ENCODE data around the gene FRK.

FRK gene

DNA sequence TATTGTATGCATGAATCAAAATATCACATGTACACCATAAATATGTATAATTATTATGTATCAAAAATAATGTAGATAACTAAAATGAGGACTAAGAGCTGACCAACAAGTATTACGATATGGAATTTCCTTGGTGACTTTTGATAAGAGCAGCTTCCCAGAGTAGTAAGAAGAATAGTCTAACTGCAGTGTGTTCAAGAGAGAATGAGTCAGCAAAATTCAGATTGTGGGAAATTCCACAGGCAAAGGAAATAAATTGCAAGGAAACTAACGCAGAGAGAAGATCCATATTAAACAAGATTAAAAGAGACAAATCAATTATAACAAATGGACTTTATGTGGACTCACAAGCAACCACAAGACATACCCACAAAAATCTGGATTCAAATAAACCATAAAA, 26.4 kb downstream of the FRK start:
- no peak for DNase-seq

DNA sequence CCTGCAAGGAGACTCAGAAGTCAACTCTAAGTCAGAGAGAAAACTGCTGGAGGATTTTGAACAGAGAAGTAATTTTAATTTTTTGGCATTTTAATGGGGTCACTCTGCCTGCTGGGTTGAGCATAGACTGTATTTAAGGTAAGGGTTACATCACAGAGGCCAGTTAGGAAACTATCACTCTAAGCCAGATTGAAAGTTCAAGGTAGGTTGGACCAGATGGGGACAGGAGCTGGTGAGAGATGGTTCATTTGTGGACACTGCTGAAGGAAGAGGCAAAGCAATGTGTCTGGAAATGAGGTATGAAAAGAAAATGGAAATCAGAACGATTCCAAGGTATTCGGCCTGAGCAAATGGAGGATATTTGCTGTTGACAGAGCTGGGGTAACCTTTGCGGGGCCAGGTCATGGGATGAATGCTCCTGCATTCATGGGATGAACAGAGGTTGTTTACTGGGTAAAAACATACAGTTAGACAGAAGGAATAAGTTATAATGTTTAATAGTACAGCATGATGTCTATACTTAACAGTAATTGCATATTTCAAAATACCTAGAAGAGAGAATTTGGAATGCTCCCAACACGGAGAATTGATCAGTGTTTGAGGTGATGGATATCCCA, 26.9 kb downstream of the FRK start:
- DNase-seq: no peak

DNA sequence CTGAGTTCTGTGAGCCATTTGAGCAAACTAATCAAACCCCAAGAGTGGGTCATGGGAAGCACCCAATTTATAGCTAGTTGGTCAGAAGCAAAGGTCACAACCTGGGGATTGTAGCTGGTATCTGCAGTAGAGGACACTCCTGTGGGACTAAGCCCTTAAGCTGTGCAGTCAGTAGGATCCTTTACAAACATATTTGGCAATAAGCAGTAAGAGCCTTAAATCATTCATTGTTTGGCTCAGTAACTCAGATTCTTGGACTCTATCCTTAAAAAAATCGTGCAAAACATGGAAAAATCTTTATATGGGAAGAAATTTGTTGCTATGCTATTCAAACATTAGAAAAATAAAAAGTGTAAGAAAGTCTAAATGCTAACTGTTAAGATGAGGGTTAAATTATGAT, 29.9 kb downstream of the FRK start:
- no peak for DNase-seq

DNA sequence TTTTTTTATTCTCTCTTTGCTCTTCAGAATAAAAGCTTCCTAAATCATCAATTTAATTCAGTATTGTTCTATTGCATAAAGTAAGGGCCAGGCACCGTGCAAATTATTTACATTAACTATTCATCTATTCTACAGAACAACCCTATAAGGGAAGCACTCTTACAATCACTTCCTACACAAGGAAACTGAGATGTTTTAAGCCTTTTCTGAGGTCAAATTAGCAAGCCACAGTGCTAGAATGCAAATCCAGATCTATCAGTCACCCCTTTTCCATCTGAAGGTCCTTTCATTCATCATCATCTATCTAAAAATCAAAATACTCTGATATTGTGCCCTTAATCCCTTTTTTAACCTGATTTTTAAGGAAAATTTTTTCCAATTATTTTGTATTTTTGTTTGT, 31.2 kb downstream of the FRK start:
- DNase-seq: no peak

DNA sequence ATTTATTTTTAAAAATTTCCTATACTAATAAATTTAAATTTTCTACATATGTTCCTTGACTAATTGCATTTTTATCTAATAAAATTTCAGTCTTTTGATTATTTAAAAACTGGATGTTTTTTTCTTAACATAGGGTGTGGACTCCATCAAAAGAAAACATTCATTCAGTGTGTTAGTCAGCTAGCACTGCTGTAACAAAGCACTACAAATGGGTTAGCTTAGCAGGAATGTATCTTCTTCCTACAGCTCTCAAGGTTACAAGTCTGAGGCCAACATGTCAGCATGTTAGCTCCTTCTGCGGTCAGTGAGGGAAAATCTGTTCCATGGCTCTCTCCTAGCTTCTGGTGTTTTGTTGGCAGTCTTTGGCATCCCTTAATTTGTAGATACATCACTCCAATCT, 32.5 kb downstream of the FRK start:
- DNase-seq: no peak

DNA sequence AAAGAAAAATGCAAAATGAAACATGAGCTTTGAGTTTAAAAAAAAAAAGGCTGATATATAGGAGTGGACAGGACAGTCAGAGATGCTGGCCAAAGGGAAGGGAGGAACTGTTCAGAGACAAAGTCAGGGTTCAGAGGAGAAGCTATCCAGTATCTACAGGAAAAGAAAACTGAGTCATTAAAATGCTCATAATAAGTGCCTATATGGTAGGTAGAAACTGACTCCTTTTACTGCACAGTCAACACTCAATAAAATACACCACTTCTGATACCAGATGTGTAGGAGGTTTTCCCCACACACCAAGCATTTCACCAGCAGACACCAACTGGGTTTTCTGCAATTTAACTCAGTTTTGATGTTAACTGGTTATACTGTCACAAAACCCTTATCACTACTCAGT, 32.9 kb downstream of the FRK start:
- no peak for DNase-seq

DNA sequence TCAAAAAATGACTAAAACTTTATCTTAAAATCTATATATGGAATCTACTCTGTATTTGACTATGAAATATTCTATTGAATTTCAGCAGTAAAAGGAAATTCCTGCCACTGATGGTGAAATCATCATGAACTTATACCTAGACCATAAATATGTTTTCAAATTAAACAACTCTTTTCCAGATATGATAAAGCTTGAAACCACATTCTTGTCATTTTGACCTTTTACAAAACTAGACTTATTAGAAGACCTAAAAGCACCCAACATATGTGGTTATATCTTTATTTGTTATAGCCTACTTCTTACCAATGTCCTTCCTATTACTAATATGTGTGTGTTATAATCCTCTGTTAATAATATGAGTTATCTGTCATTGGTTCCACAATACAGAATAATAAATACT, 35.3 kb downstream of the FRK start:
- DNase-seq: no peak

DNA sequence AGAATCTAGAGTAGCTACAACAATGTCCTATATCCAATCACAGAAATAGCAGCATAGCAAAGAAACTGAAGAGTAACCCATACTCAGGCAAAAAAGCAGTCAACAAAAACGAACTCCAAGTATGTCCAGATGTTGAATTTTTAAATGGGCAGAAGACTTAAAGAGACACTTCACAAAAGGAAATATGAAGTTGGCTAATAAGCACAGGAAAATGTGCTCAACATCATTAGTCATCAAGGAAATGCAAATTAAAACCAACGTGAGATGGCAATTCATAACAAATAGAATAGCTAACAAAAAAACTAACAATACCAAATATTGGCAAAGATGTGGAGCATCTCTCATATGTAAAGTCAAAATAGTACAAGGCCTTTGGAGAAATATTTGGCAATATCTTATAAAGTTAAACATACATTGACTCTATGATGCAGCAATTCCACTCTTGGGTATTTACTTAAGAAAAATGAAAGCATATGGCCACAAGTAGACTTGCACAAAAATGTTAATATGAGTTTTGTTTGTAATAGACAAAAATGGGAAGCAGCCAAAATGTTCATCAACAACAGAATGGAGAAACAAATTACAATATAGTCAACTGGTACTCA, 37.7 kb downstream of the FRK start:
- no peak for DNase-seq

DNA sequence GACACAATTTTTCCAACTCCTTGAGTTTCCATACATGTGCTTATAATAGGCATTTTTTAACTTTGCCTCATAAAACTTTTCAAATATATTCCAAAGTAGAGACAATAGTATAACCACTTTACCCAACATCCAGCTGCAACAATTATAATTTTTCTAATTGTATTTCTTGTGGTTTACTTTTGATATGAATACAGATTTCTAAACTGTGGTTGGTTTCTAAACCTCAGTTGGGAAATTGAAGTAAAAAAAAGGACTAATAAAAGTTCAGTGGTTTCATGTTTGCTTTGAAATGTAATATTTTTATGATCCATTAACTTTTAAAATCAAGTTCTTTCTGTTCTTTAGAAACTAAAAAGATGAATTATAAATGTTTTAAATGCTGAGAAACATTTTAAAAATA, 40.0 kb downstream of the FRK start:
- no peak for DNase-seq

DNA sequence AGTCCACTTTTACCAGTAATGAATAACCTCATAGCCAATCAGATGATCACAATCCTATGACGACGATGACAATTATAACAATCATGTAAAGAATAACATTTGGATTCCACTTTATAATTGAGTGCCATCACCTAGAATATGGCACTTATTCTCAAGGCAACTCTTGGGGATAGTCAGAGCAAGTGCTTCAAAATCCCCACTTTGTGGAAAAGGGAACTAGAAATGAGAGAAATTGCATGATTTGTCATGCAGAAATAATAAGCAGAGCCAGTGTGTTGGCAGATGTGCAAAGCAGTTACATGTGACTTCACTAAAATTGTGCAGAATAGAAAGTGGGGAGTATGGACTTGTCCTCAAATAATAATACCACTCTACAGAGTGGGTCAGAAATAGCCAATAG, 41.3 kb downstream of the FRK start:
- no peak for DNase-seq

DNA sequence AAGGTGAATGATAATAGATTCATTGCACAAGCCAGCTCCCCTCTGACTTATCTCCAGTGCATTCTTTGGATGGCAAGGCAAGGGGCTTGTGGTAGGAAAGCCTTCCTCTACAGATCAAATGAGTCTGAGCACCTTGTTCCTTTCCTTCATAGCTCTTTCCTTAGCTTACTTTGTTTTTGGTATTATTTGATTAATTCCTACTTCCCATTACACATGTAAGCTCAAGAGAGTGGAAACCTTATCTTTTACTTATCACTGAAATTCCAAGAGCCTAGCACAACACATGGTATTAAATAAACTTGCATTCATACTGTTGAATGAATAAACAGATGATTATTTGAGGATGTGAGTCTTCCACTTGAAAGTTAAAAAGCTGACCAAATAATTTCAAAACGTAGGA, 41.7 kb downstream of the FRK start:
- no peak for DNase-seq

DNA sequence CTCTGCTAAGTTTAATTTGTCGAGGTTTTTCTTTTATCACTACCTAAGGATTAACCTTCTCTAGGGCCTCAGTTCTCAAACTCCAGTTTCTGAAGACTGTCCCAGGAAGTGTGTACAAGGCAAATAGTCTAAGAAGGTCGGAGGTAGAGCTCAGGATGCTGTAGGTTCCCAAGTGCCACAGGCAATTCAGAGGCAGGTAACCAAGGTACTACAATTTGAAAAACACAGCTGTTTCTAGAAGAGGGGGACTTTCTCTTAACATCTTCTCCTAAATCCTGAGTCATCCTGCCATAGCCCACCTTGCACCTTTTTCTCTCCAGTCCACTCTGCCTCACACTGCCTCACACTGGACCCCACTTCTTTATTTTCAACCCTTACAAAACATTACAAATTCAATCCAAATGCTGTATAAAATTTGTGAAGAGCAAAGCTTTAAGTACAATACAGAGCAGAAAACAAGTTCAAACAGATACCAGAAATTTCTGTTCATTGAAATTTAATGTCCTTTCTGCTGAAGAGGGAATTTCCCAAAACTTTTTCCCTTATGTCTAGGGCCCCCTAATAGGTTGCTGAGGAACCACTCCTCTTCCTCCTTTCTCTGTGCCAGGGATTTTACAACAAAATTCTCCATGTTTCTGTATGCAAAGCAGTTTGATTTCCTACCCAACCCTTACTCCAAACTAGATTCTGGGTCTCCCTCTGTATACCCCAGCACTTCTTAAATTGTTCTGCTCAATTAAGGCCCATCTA, 43.0 kb downstream of the FRK start:
- DNase-seq: no peak

DNA sequence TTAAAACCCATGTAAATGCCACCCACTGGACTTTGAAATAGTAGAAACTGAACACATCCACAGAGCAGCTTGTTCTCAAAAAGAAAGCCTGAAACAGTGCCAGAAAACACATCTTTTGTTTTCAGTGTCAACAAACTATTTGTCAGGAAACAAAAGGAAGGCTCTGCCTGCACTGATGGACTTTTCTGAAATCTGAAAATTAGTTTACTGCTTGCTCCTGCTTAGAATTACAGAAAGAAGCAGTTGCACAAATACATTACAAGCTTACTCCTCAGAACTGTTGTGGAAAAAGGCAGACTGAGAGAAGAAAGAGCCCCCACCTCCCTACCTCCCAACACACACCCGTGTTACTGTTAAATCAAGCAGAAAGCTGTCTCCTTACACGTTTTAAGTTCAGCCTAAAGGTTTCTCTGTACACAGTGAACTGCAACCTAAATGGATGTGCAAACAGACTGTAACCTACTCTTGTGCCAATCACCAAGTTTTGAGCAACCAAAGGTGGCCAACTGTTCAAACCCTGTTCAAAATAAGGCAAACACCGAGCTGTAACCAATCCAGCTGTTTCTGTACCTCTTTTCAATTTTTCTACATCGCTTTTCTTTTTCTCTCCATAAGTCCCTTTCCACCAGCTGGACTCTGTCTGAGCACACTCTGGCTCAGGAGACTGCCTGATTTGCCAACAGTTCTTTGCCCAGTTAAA, 43.7 kb downstream of the FRK start:
- no peak for DNase-seq

DNA sequence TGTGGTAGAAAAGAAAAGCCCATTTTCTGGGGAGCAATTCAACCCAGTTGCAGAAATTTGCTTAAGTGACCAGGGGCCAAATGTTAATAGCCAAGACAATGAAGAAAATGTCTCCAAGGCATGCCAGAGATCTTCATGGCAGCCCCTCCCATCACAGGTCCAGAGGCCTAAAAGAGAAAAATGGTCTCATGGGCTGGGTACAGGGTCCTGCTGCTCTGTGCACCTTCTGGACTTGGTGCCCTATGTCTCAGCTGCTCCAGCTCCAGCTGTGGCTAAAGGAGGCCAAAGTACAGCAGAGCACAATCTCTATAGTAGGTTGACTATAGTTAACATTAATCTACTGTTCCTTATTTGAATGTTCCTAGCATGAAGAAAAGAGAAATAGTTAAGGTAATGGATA, 44.7 kb downstream of the FRK start:
- DNase-seq: no peak

DNA sequence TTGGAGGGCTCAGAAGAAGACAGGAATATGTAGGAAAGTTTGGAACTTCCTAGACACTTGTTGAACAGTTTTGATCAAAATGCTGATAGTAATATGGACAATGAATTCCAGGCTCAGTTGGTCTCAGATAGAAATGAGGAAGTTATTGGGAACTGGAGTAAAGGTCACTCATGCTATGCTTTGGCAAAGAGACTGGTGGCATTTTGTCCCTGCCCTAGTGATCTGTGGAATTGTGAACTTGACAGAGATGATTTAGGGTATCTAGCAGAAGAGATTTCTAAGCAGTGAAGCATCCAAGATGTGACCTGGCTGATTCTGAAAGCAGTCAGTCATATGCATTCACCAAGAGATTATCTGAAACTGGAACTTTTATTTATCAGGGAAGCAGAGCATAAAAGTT, 45.1 kb downstream of the FRK start:
- DNase-seq: no peak

DNA sequence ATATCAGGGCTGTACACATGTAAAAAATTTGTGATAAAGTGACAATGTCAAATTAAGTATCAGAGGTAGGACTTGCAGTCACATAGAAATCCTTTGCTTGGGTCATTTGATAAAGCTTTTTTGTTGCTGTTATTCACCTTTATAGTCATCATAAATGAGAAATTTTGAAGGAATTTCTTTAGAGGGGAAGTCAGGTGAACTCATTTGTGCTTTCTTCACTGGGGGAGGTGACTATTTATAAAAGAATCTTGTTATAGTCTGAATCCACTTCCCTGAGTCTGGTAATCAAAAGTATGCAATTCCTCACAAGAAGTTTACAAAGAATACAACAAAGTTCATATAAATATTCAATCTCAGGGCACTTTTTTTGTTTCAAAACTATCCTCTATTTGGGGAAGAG, 47.7 kb downstream of the FRK start:
- no peak for DNase-seq

DNA sequence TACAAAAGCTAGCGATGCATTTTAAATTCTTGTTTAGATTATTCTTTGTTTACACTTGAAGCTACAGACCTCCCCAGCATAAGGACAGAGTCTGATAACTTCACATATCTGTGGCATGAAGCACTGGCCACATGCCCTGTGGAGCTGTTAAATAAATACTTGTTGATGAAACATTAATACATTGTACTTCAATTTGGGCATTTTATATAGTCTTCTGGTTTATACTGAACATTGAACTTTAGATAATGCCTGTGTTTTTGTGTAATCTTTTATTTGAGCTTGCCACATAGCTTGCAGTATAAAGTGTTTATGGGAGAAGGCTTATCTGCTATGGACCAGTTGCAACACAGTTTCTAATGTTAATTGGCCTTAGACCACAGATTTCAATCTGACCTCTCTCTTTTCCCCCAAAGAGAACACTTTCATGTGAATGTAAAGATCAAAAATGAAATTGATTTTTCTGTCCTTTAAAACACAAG, 48.2 kb downstream of the FRK start:
- DNase-seq: no peak

DNA sequence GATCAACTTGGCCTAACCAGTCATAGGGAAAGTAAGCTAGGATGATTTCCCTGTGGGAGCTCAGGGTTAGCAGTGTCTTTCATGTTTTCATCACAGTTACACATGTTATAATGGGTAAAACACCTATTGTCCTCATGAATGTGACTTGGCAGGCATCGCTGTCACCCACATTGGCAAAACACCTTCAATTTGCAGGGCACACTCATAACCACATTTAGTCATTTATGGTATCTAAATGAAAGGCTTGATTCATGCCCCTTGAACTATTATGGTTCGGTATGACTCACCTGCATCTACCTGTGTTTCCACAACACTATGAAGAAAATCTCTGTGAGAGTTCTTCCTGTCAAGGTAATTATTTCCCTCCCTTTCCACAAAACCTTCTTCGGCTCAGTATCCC, 49.2 kb downstream of the FRK start:
- no peak for DNase-seq

DNA sequence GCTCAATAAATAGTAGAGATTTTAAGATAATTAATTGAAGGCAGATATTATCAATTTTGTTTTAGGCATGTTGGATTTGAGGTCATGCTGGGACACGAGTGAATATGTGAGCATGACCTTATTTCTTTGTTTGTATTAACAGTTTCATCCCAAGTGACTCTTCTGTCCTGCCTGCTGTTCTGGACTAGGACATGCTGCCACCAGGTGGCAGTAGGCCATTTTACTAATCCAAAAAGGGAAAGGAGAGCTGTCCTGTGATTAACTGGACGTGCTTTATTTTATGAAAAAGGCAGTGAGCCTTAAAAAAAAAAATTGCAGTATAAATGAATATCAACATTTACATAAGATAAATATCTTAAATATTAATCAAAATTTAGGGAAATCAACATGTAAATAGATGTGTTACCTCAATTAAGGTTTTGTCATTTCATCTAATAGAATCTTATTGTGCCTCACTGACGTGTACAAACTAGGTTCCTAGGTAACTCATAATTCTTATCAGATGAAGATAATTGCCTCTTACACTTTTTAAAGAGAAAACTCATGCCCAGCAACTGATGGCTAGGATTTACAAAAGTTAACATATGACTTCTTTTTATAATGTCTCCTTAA, 49.8 kb downstream of the FRK start:
- peak; percentile 67 for DNase-seq

DNA sequence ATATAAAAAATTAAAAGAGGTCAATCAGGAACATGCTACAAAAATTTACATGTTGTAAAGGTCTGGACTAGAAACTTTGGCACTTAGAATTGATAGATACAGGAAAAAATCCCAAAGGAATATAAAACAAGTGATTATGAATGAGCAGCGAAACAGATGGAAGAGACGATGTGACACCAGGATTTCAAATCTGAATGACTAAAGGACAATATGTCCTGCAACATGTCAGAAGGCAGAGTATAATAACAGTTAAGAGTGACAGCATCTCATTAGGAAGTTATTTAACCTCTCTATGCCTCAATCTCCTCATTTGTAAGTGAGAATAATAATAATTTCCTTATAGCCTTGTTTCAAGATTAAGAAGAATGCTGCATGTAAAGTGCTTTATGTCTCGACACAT, 50.3 kb downstream of the FRK start:
- DNase-seq: peak; percentile 67

DNA sequence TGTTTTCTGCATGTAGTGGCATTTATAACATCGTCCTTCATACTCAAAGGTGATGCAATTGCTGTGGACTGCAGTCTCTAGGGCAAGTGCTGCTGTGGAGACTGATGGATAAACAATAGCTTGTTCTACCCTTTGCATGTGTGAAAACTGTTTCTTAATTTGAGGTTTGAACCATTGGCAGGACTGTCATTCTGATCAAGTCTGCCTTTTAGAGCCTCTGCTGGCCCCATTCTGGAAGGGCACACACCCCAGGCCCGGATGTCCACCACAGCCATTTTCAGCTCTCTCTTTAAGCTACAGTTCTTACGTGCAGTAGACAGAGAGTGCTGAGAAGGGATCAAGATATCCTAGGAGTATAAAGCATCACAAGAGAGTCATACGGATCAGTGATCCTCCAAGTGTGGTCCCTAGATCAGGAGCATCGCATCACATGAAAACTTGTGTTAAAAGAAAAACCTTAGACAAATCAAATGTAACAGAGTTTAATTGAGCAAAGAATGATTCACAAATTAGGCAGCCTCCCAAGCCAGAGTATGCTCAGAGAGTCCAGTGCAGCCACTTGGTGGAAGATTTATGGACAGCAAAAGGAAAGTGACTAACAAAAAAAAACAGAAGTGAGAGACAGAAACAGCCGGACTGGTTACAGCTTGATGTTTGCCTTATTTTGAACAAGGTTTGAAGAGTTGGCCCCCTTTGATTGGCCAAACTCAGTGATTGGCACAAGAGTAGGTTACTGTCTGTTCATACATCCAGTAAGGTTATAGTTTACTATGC, 52.0 kb downstream of the FRK start:
- no peak for DNase-seq

Data from NCI-H1694 treated with DMSO at 0.1 percent for 48 hours (cell line).